K562 (cell line): ENCODE results near the gene DVL2. TPM values are rescaled to one million over a fixed set of nuclear protein-coding genes. Genes with fewer than 3 reads are reported as not detected.

Experiments used
- ATAC-seq: fragments of 200-7000 bp; cut with Tn5 transposase; 3 replicates; pipeline ENCODE4 v1.9.1; 2020; ENCODE audit warnings: moderate library complexity
- BruUV-seq: library from RNA; stranded (reverse); fragments of 400-500 nt; replicated peaks from 2 replicates; lab custom pipeline; 2021; lab: Mats Ljungman, UMichigan
- CTCF ChIA-PET: fragments of 300-600 bp; formaldehyde crosslinking; extraction: SDS; loops from one replicate; lab custom pipeline; 2021; ENCODE audit warnings: low intra/inter-chr PET ratio; lab: Yijun Ruan, JAX
- POLR2A ChIA-PET: fragments of 300-600, 350-650 bp; sonication (Branson Sonifier 250); formaldehyde crosslinking; extraction: SDS; loops from one replicate; lab custom pipeline; 2021; ENCODE audit warnings: antibody characterized with exemption, inconsistent platforms; lab: Yijun Ruan, JAX
- DNase-seq, 4 experiments: peaks; one replicate each; pipeline versions ENCODE4 v3.0.0 to v3.0.0-alpha.2; 2011 to 2018; ENCODE audit warnings: low spot score in 3 of 4, mixed read lengths in 3 of 4; ENCODE audit errors: extremely low read depth in 1 of 4
- FAIRE-seq: peaks from 2 replicates; lab custom pipeline; 2011; peaks lifted over from hg19 to GRCh38; lab: Jason Lieb, UNC
- H2AFZ ChIP-seq: 2 replicates; pipeline ENCODE4 v1.6.0; 2011; ENCODE audit warnings: low read depth, low read length, control low read depth, inconsistent platforms
- H3K27ac ChIP-seq: fragments of 200-600 bp; 3 replicates; pipeline ENCODE4 v1.8.0; 2011; ENCODE audit warnings: low read depth, mild to moderate bottlenecking, control low read depth, inconsistent platforms, low read length, moderate library complexity, mixed read lengths; ENCODE audit errors: extremely low read depth
- H3K27me3 ChIP-seq, 2 experiments: fragments of 300-600 bp in 1 of 2; 2 replicates in 1 of 2; 3 replicates in 1 of 2; pipeline versions ENCODE4 v1.6.0 to v1.8.0; 2011; ENCODE audit warnings: inconsistent platforms in 2 of 2, low read length in 2 of 2, mild to moderate bottlenecking in 1 of 2, mixed read lengths in 1 of 2, moderate library complexity in 1 of 2; ENCODE audit not compliant: control insufficient read depth in 2 of 2, insufficient read depth in 2 of 2
- H3K36me3 ChIP-seq: fragments of 300-600 bp; 3 replicates; pipeline ENCODE4 v1.8.0; 2011; ENCODE audit warnings: mild to moderate bottlenecking, low read length, inconsistent platforms; ENCODE audit not compliant: control insufficient read depth, insufficient read depth
- H3K4me1 ChIP-seq, 2 experiments: fragments of 200-600 bp in 1 of 2; replicated peaks in 1 of 2; 2 replicates in 1 of 2; 3 replicates in 1 of 2; pipeline versions ENCODE4 v1.5.1 to v1.8.0; 2011; ENCODE audit warnings: inconsistent platforms in 2 of 2, low read length in 2 of 2, mild to moderate bottlenecking in 1 of 2, mixed read lengths in 1 of 2, moderate library complexity in 1 of 2; ENCODE audit not compliant: control insufficient read depth in 2 of 2, insufficient read depth in 2 of 2
- H3K4me2 ChIP-seq: 2 replicates; pipeline ENCODE4 v1.6.1; 2011; ENCODE audit warnings: low read length, control low read depth, inconsistent platforms, mixed read lengths; ENCODE audit not compliant: insufficient read depth
- H3K4me3 ChIP-seq: fragments of 200-600 bp; sonication (generic), shearing (Covaris generic); 2 replicates; pipeline ENCODE4 v1.5.1; 2016; ENCODE audit warnings: control low read depth, inconsistent platforms
- H3K79me2 ChIP-seq: fragments of 200-600 bp; 3 replicates; pipeline ENCODE4 v1.8.0; 2011; ENCODE audit warnings: low read length, inconsistent platforms; ENCODE audit not compliant: control insufficient read depth, insufficient read depth
- H3K9ac ChIP-seq, 2 experiments: 2 replicates each; pipeline versions ENCODE4 v1.6.0 to v1.6.1; 2011; ENCODE audit warnings: low read depth in 2 of 2, low read length in 2 of 2, control low read depth in 1 of 2, inconsistent platforms in 1 of 2, mild to moderate bottlenecking in 1 of 2, mixed read lengths in 1 of 2; ENCODE audit not compliant: insufficient read depth in 1 of 2
- H3K9me1 ChIP-seq: one replicate; pipeline ENCODE4 v1.6.0; 2011; ENCODE audit warnings: inconsistent platforms, mild to moderate bottlenecking, low read length, moderate library complexity; ENCODE audit not compliant: control insufficient read depth, insufficient read depth
- H3K9me3 ChIP-seq: replicated peaks from 2 replicates; pipeline ENCODE4 v1.5.1; 2011; ENCODE audit warnings: low read depth, low read length, inconsistent platforms; ENCODE audit not compliant: control insufficient read depth, insufficient read depth
- H4K20me1 ChIP-seq: replicated peaks from 2 replicates; pipeline ENCODE4 v1.6.1; 2011; ENCODE audit warnings: low read length, inconsistent platforms, mixed read lengths; ENCODE audit not compliant: control insufficient read depth, insufficient read depth
- CEBPG ChIP-seq, 3 experiments: fragments of 200-800 bp in 1 of 3; sonication (Bioruptor generic) in 1 of 3; sonication (generic) in 1 of 3; formaldehyde crosslinking in 1 of 3; IDR thresholded peaks in 2 of 3; conservative IDR thresholded peaks in 1 of 3; 2 replicates each; pipeline versions ENCODE4 v1.6.1 to v1.8.0; 2016 to 2022; ENCODE audit warnings: missing compliant biosample characterization in 2 of 3, missing genetic modification characterization in 2 of 3, mild to moderate bottlenecking in 1 of 3, missing genetic modification reagents in 1 of 3
- CTCF ChIP-seq, 3 experiments: IDR thresholded peaks in 2 of 3; conservative IDR thresholded peaks in 1 of 3; 2 replicates each; pipeline ENCODE4 v1.5.1; 2011 to 2012; ENCODE audit warnings: low read length in 3 of 3, mild to moderate bottlenecking in 3 of 3, control low read depth in 2 of 3, improper control_type of control experiment in 1 of 3, inconsistent platforms in 1 of 3, low read depth in 1 of 3, mixed read lengths in 1 of 3, moderate library complexity in 1 of 3; ENCODE audit not compliant: insufficient read depth in 2 of 3
- E2F5 ChIP-seq: sonication (generic); formaldehyde crosslinking; IDR thresholded peaks from 2 replicates; pipeline ENCODE4 v1.8.0; 2022; ENCODE audit warnings: mild to moderate bottlenecking, missing genetic modification reagents
- ILK ChIP-seq: fragments of 450-650 bp; IDR thresholded peaks from 2 replicates; pipeline ENCODE4 v1.6.1; 2016; ENCODE audit warnings: missing genetic modification characterization, low read depth, mild to moderate bottlenecking, missing compliant biosample characterization, moderate library complexity, borderline replicate concordance
- NR2C1 ChIP-seq, 2 experiments: fragments of 450-650 bp; IDR thresholded peaks; 2 replicates each; pipeline ENCODE4 v1.6.1; 2017; ENCODE audit warnings: mild to moderate bottlenecking in 2 of 2, antibody characterized with exemption in 1 of 2, inconsistent platforms in 1 of 2, missing compliant biosample characterization in 1 of 2, missing genetic modification characterization in 1 of 2
- SNIP1 ChIP-seq: fragments of 450-650 bp; IDR thresholded peaks from 2 replicates; pipeline ENCODE4 v1.7.1; 2017; ENCODE audit warnings: low read depth, mild to moderate bottlenecking
- THRB ChIP-seq: fragments of 450-650 bp; formaldehyde crosslinking; conservative IDR thresholded peaks from 2 replicates; pipeline ENCODE4 v1.4.0; 2022; ENCODE audit warnings: mild to moderate bottlenecking, missing genetic modification characterization
- ZNF282 ChIP-seq: sonication (generic); formaldehyde crosslinking; IDR thresholded peaks from 2 replicates; pipeline ENCODE4 v1.8.1; 2023; ENCODE audit warnings: missing genetic modification reagents
- ZNF311 ChIP-seq: fragments of 250-450 bp; sonication (Bioruptor Pico); IDR thresholded peaks from 2 replicates; pipeline ENCODE4 v1.4.0; 2020; ENCODE audit warnings: mild to moderate bottlenecking, moderate library complexity
- ZNF740 ChIP-seq, 3 experiments: fragments of 200-800 bp in 1 of 3; sonication (Bioruptor generic) in 1 of 3; sonication (generic) in 1 of 3; formaldehyde crosslinking in 1 of 3; IDR thresholded peaks; 2 replicates each; pipeline versions ENCODE4 v1.6.1 to v1.8.0; 2016 to 2022; ENCODE audit warnings: mild to moderate bottlenecking in 2 of 3, missing compliant biosample characterization in 2 of 3, missing genetic modification characterization in 2 of 3, missing genetic modification reagents in 1 of 3
- WGBS: fragments of 100-300 bp; shearing (Covaris generic); methylation state at CpG from one replicate; pipeline ENCODE4 v1.1.6; 2016; ENCODE audit warnings: low coverage, mixed read lengths; ENCODE audit not compliant: insufficient coverage; ENCODE audit errors: missing lambda C conversion rate; 5-methylcytosine and 5-hydroxymethylcytosine counted together
- in situ Hi-C: fragments of 300-500 bp; cut with MboI; formaldehyde crosslinking; loops from 4 replicates; pipeline ENCODE4 v1.15.0; 2018; ENCODE audit warnings: inconsistent platforms, mixed read lengths
- intact Hi-C: fragments of 100-400 bp; cut with micrococcal nuclease; formaldehyde crosslinking; loops from 2 replicates; pipeline ENCODE4 v1.14.2; 2022
- polyA plus RNA-seq, 8 experiments: library from polyadenylated mRNA; depleted of rRNA in 4 of 8; stranded (reverse) in 5 of 8; unstranded in 3 of 8; fragments of >200 nt; fragmentation: Nextera tagmentation in 2 of 8; fragmentation: Illumina TruSeq in 1 of 8; extraction: Ambion mirVana in 2 of 8; extraction: Trizol in 1 of 8; gene quantifications; 2 replicates each; pipeline versions ENCODE4 v1.2.1 to v1.2.3, GENCODE V29; 2011 to 2014; ENCODE audit warnings: inconsistent platforms in 1 of 8, missing spikeins in 1 of 8
- total RNA-seq, 7 experiments: library from RNA; depleted of rRNA in 6 of 7; stranded (reverse); fragments of >200 nt in 6 of 7; fragmentation: Illumina TruSeq in 2 of 7; extraction: Trizol in 2 of 7; gene quantifications; 2 replicates each; pipeline versions ENCODE4 v1.2.1 to v1.2.3, GENCODE V29; 2011 to 2021; ENCODE audit warnings: low replicate concordance in 1 of 7
- TF ChIP-seq, protein P1 (sequence below): sonication (generic); formaldehyde crosslinking; IDR thresholded peaks from 2 replicates; pipeline ENCODE4 v1.8.0; 2022; ENCODE audit warnings: mild to moderate bottlenecking, low read depth, missing genetic modification reagents

Gene DVL2
- total and polyA plus RNA-seq, 9 of the 15 experiments (the other 6 are each of a cell fraction or from before 2014, with no cell fraction given), result 1.3 to 49.5 (median 24.3) TPM

GRCh38 chr17:7243453-7243729 lies 9.1 kb upstream of the DVL2 start (continued):
- TF ChIP-seq E2F5 (no peak), ILK (no peak), CTCF (IDR thresholded peaks at IDR 0.05 in 2 of 3, conservative IDR thresholded peaks at IDR 0.05 in 1 of 3; ENCODE audit: insufficient read depth in 2 of 3, low read depth in 1 of 3, low read length in 3 of 3) (no peak), ZNF311 (no peak), ZNF282 (CRISPR knock-in tag) (no peak), NR2C1 (IDR thresholded peaks at IDR 0.05) (no peak), NR2C1 (tag; IDR thresholded peaks at IDR 0.05) (no peak)

DNA sequence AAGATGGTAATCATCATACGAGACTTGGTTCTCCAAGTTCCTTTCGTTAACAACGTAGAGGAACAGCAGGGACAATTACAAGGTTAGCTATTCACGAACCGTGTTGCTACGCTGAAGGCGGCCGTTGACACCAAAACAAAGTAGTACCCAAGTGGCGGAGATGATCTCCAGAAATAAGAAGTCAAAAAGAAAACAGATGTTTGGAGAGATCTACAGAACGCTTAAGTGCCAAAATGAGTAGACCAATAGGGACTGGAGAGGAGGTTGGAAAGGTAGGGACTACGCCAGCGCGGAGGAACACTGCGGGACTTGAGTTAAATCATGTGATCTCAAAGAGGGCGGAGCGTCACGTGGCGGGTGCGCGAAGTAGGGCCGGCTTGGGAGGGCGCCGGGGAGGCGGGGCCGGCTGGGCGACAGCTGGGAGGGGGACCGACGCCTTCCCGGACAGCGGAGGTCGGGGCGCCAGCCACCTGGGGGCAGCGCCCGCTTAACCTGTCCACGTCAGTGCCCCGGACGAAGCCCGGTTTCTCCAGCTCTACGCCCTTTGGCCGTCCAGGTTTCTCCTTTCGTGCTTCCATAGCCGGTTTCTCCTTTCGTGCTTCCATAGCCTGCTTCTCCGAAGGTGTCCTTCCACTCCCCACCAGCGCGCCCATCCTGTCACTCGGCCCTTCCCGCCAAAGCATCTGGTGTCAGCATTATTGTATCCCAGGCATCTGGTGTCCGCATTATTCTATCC lies 8.6 kb upstream of the DVL2 start:
- intact Hi-C loops, result no loop called here
- in situ Hi-C loops, result no loop called here
- POLR2A ChIA-PET, result interaction anchor here (0.7 to 3.6 kb wide), 9 partner anchors 8 to 443 kb away, joined by 3 to 16 read pairs (median 4); partner anchors contain the start of genes ACADVL, CTDNEP1, DLG4 and DVL2
- TF ChIP-seq SNIP1 (no peak), CEBPG (CRISPR knock-in tag; IDR thresholded peaks at IDR 0.05) (no peak), CEBPG (tag; conservative IDR thresholded peaks at IDR 0.05 in 1 of 2, IDR thresholded peaks at IDR 0.05 in 1 of 2) (no peak), ZNF740 (CRISPR knock-in tag; IDR thresholded peaks at IDR 0.05) (peak; percentile 58; the same call in 1 of the 2 replicates), ZNF740 (tag; IDR thresholded peaks at IDR 0.05) (no peak; a peak in 1 of 4 replicates), THRB (0 out of 2 replicates have a peak, but pooled peaks have one; percentile 24)
- TF ChIP-seq, protein P1, sequence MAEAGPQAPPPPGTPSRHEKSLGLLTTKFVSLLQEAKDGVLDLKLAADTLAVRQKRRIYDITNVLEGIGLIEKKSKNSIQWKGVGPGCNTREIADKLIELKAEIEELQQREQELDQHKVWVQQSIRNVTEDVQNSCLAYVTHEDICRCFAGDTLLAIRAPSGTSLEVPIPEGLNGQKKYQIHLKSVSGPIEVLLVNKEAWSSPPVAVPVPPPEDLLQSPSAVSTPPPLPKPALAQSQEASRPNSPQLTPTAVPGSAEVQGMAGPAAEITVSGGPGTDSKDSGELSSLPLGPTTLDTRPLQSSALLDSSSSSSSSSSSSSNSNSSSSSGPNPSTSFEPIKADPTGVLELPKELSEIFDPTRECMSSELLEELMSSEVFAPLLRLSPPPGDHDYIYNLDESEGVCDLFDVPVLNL (CRISPR knock-in tag), result no peak

More for the DNA sequence above, 8.6 kb upstream of the DVL2 start:
- peaks cover 48% of the 10 kb centered on the region for H3K79me2 ChIP-seq
- peak overlapping the region; percentile 98 for H3K27ac ChIP-seq
- WGBS, result 6% methylated on average over 37 of the region's 49 CpGs
- no TSS peak for BruUV-seq
- H3K4me1 ChIP-seq, result peaks cover 17 to 22% of the 10 kb centered on the region in 2 experiments; a peak in 4 of 5 replicates
- peak; percentile 95 for FAIRE-seq
- H3K9ac ChIP-seq, result peak overlapping the region; percentile 80 to 97
- H3K27me3 ChIP-seq, result no peaks in the 10 kb centered on the region
- ATAC-seq, result peak; percentile 62
- CTCF ChIA-PET, result no interaction called here
- H3K4me2 ChIP-seq, result peak overlapping the region; percentile 90
- H4K20me1 ChIP-seq, result no peaks in the 10 kb centered on the region
- H3K9me3 ChIP-seq, result no peaks in the 10 kb centered on the region
- H3K9me1 ChIP-seq, result no peaks in the 10 kb centered on the region
- H2AFZ ChIP-seq, result peak overlapping the region; percentile 91
- H3K4me3 ChIP-seq, result peak overlapping the region; percentile 68
- H3K36me3 ChIP-seq, result peaks cover 53% of the 10 kb centered on the region
- peak; percentile 70 to 95 (median 79) for DNase-seq
